DMS 273 (cell line): ENCODE measurements around the gene GPRIN1.

Experiments used
- DNase-seq: peaks from one replicate; lab custom pipeline; 2025; ENCODE audit not compliant: unreplicated experiment; lab: John Stamatoyannopoulos, UW

The GPRIN1 gene

GRCh38 chr5:176643491-176644219 lies 33.7 kb upstream of the GPRIN1 start:
- no peak for DNase-seq

- no peak for DNase-seq
These were observed 32.9 kb upstream of the GPRIN1 start for GRCh38 chr5:176642675-176643490.

- DNase-seq, result peak; percentile 53
These were observed 30.7 kb upstream of the GPRIN1 start for GRCh38 chr5:176640616-176641015.

- peak; percentile 97 for DNase-seq
These were observed 30.0 kb upstream of the GPRIN1 start for GRCh38 chr5:176639981-176640380.

GRCh38 chr5:176639208-176639607 lies 29.3 kb upstream of the GPRIN1 start:
- no peak for DNase-seq

- no peak for DNase-seq
These were observed 28.5 kb upstream of the GPRIN1 start for GRCh38 chr5:176638437-176638836.

GRCh38 chr5:176637556-176637955 lies 27.6 kb upstream of the GPRIN1 start:
- DNase-seq, result no peak

- DNase-seq, result no peak
These were observed 26.5 kb upstream of the GPRIN1 start for GRCh38 chr5:176636426-176636825.

- no peak for DNase-seq
These were observed 23.6 kb upstream of the GPRIN1 start for GRCh38 chr5:176633598-176633997.

- DNase-seq, result no peak
These were observed 22.8 kb upstream of the GPRIN1 start for GRCh38 chr5:176632745-176633144.

GRCh38 chr5:176631383-176632200 lies 21.6 kb upstream of the GPRIN1 start:
- DNase-seq, result peak; percentile 73

GRCh38 chr5:176630681-176631222 lies 20.8 kb upstream of the GPRIN1 start:
- no peak for DNase-seq

GRCh38 chr5:176629853-176630680 lies 20.1 kb upstream of the GPRIN1 start, which contains the start of the genes EIF4E1B and SNCB:
Gene EIF4E1B, plus strand, starts transcription at chr5:176630675. Its CDS starts 12,113 bp downstream, at chr5:176642788.
Gene SNCB, minus strand, starts transcription at chr5:176630534. Its CDS starts 880 bp downstream, at chr5:176629654.
- DNase-seq, result peak; percentile 93

GRCh38 chr5:176629317-176629852 lies 19.4 kb upstream of the GPRIN1 start:
- DNase-seq, result no peak

- DNase-seq, result no peak
These were observed 18.7 kb upstream of the GPRIN1 start for GRCh38 chr5:176628406-176629228.

GRCh38 chr5:176627582-176627981 lies 17.6 kb upstream of the GPRIN1 start:
- DNase-seq, result no peak

GRCh38 chr5:176626876-176627236 lies 16.9 kb upstream of the GPRIN1 start:
- DNase-seq, result no peak

GRCh38 chr5:176625966-176626875 lies 16.3 kb upstream of the GPRIN1 start:
- no peak for DNase-seq
